ENCODE measurements around the gene OR6X1.

The OR6X1 gene

GRCh38 chr11:123796226-123796625 is 41.9 kb upstream of the OR6X1 start:
- H2AK5ac ChIP-seq (ENCODE audit: low read length, severe bottlenecking): no peak overlapping the region
- no peak overlapping the region for H2BK120ac ChIP-seq (ENCODE audit: low read depth, low read length)
- H2BK15ac ChIP-seq (ENCODE audit: low read depth, poor library complexity, severe bottlenecking): no peak overlapping the region
- WGBS: 93% methylated on average over 1 of the region's 1 CpG
- peaks cover 8% of the 10 kb centered on the region for H3K9me3 ChIP-seq (ENCODE audit: control insufficient read depth, low read length)
- H3K23ac ChIP-seq (ENCODE audit: low read length in 2 of 2): no peak overlapping the region
- H3K36me3 ChIP-seq (ENCODE audit: control insufficient read depth in 1 of 2, insufficient read depth in 2 of 2, low read depth in 1 of 2, low read length in 2 of 2): no peaks in the 10 kb centered on the region
- H3K14ac ChIP-seq (ENCODE audit: low read length in 2 of 2): no peak overlapping the region
- no peak overlapping the region for H3K18ac ChIP-seq (ENCODE audit: low read depth in 1 of 2, low read length in 2 of 2)
- H3K4me2 ChIP-seq (ENCODE audit: low read length, poor library complexity, severe bottlenecking): no peak overlapping the region
- H2AFZ ChIP-seq (ENCODE audit: low read depth, low read length): no peak overlapping the region
- no peak overlapping the region for H4K8ac ChIP-seq (ENCODE audit: low read length)
- no peak overlapping the region for H2BK12ac ChIP-seq (ENCODE audit: low read length in 2 of 2)
- H2BK5ac ChIP-seq (ENCODE audit: low read depth, low read length, poor library complexity, severe bottlenecking): no peak overlapping the region
- no peak overlapping the region for H3K4me3 ChIP-seq (ENCODE audit: insufficient read depth in 1 of 2, low read depth in 1 of 2, low read length in 2 of 2)
- no peak for DNase-seq
- H3K27me3 ChIP-seq (ENCODE audit: control insufficient read depth in 1 of 2, insufficient read depth in 1 of 2, low read length in 2 of 2): no peaks in the 10 kb centered on the region
- no peak overlapping the region for H4K91ac ChIP-seq (ENCODE audit: low read length)
- no peaks in the 10 kb centered on the region for H3K4me1 ChIP-seq (ENCODE audit: control insufficient read depth, insufficient read depth, low read depth, low read length)
- H3K27ac ChIP-seq (ENCODE audit: low read length, poor library complexity, severe bottlenecking): no peak overlapping the region
- no peak overlapping the region for H3K4ac ChIP-seq (ENCODE audit: low read depth in 1 of 2, low read length in 2 of 2)
- no peak overlapping the region for H3K9ac ChIP-seq (ENCODE audit: low read length)
- no peaks in the 10 kb centered on the region for H3K79me1 ChIP-seq (replicated peaks; ENCODE audit: low read length, poor library complexity, severe bottlenecking)

- Histone ChIP-seq H3K23ac (ENCODE audit: low read length in 2 of 2) (no peak overlapping the region), H3K27me3 (ENCODE audit: control insufficient read depth in 1 of 2, insufficient read depth in 1 of 2, low read length in 2 of 2) (no peaks in the 10 kb centered on the region)
Observed at GRCh38 chr11:123783536-123783935, 29.2 kb upstream of the OR6X1 start.

GRCh38 chr11:123778511-123778910 is 24.2 kb upstream of the OR6X1 start:
- no peak overlapping the region for H3K23ac ChIP-seq (ENCODE audit: low read length in 2 of 2)
- no peak overlapping the region for H2BK15ac ChIP-seq (ENCODE audit: low read depth, poor library complexity, severe bottlenecking)
- no peak overlapping the region for H2BK12ac ChIP-seq (ENCODE audit: low read length in 2 of 2)
- H3K27me3 ChIP-seq (ENCODE audit: control insufficient read depth in 1 of 2, insufficient read depth in 1 of 2, low read length in 2 of 2): no peaks in the 10 kb centered on the region
- H4K8ac ChIP-seq (ENCODE audit: low read length): no peak overlapping the region
- no peaks in the 10 kb centered on the region for H3K4me1 ChIP-seq (ENCODE audit: control insufficient read depth, insufficient read depth, low read depth, low read length)
- no peaks in the 10 kb centered on the region for H3K79me1 ChIP-seq (replicated peaks; ENCODE audit: low read length, poor library complexity, severe bottlenecking)
- H3K27ac ChIP-seq (ENCODE audit: low read length, poor library complexity, severe bottlenecking): no peak overlapping the region
- H3K9me3 ChIP-seq (ENCODE audit: control insufficient read depth, low read length): no peaks in the 10 kb centered on the region
- 90% methylated on average over 1 of the region's 1 CpG for WGBS
- H3K18ac ChIP-seq (ENCODE audit: low read depth in 1 of 2, low read length in 2 of 2): no peak overlapping the region
- H3K9ac ChIP-seq (ENCODE audit: low read length): no peak overlapping the region
- no peak overlapping the region for H2BK5ac ChIP-seq (ENCODE audit: low read depth, low read length, poor library complexity, severe bottlenecking)
- no peak overlapping the region for H3K4me3 ChIP-seq (ENCODE audit: insufficient read depth in 1 of 2, low read depth in 1 of 2, low read length in 2 of 2)
- H2BK120ac ChIP-seq (ENCODE audit: low read depth, low read length): no peak overlapping the region
- no peak overlapping the region for H2AK5ac ChIP-seq (ENCODE audit: low read length, severe bottlenecking)
- no peak for DNase-seq
- H3K36me3 ChIP-seq (ENCODE audit: control insufficient read depth in 1 of 2, insufficient read depth in 2 of 2, low read depth in 1 of 2, low read length in 2 of 2): no peaks in the 10 kb centered on the region
- H3K4ac ChIP-seq (ENCODE audit: low read depth in 1 of 2, low read length in 2 of 2): no peak overlapping the region
- no peak overlapping the region for H3K4me2 ChIP-seq (ENCODE audit: low read length, poor library complexity, severe bottlenecking)
- H3K14ac ChIP-seq (ENCODE audit: low read length in 2 of 2): no peak overlapping the region
- H4K91ac ChIP-seq (ENCODE audit: low read length): no peak overlapping the region
- H2AFZ ChIP-seq (ENCODE audit: low read depth, low read length): no peak overlapping the region

More at GRCh38 chr11:123783536-123783935, 29.2 kb upstream of the OR6X1 start:
- Histone ChIP-seq H2BK5ac (ENCODE audit: low read depth, low read length, poor library complexity, severe bottlenecking) (no peak overlapping the region), H4K8ac (ENCODE audit: low read length) (no peak overlapping the region), H3K79me1 (replicated peaks; ENCODE audit: low read length, poor library complexity, severe bottlenecking) (no peaks in the 10 kb centered on the region), H3K4me3 (ENCODE audit: insufficient read depth in 1 of 2, low read depth in 1 of 2, low read length in 2 of 2) (no peak overlapping the region), H2AK5ac (ENCODE audit: low read length, severe bottlenecking) (no peak overlapping the region), H3K9ac (ENCODE audit: low read length) (no peak overlapping the region), H3K4ac (ENCODE audit: low read depth in 1 of 2, low read length in 2 of 2) (no peak overlapping the region), H3K9me3 (ENCODE audit: control insufficient read depth, low read length) (peaks cover 3% of the 10 kb centered on the region), H3K4me1 (ENCODE audit: control insufficient read depth, insufficient read depth, low read depth, low read length) (no peaks in the 10 kb centered on the region), H3K14ac (ENCODE audit: low read length in 2 of 2) (no peak overlapping the region), H2BK120ac (ENCODE audit: low read depth, low read length) (no peak overlapping the region), H2BK15ac (ENCODE audit: low read depth, poor library complexity, severe bottlenecking) (no peak overlapping the region), H3K27ac (ENCODE audit: low read length, poor library complexity, severe bottlenecking) (no peak overlapping the region), H2AFZ (ENCODE audit: low read depth, low read length) (no peak overlapping the region), H3K4me2 (ENCODE audit: low read length, poor library complexity, severe bottlenecking) (no peak overlapping the region), H3K18ac (ENCODE audit: low read depth in 1 of 2, low read length in 2 of 2) (no peak overlapping the region), H3K36me3 (ENCODE audit: control insufficient read depth in 1 of 2, insufficient read depth in 2 of 2, low read depth in 1 of 2, low read length in 2 of 2) (no peaks in the 10 kb centered on the region), H2BK12ac (ENCODE audit: low read length in 2 of 2) (no peak overlapping the region), H4K91ac (ENCODE audit: low read length) (no peak overlapping the region)
- 83% methylated on average over 1 of the region's 1 CpG for whole genome bisulfite sequencing
- no peak for DNase-seq

GRCh38 chr11:123775715-123776549 is 21.6 kb upstream of the OR6X1 start:
- Histone ChIP-seq H3K14ac (ENCODE audit: low read length in 2 of 2) (no peak overlapping the region), H2AK5ac (ENCODE audit: low read length, severe bottlenecking) (no peak overlapping the region), H2BK12ac (ENCODE audit: low read length in 2 of 2) (no peak overlapping the region), H3K4me1 (ENCODE audit: control insufficient read depth, insufficient read depth, low read depth, low read length) (no peaks in the 10 kb centered on the region), H2AFZ (ENCODE audit: low read depth, low read length) (no peak overlapping the region), H3K4ac (ENCODE audit: low read depth in 1 of 2, low read length in 2 of 2) (no peak overlapping the region), H4K91ac (ENCODE audit: low read length) (no peak overlapping the region), H2BK15ac (ENCODE audit: low read depth, poor library complexity, severe bottlenecking) (no peak overlapping the region), H3K4me2 (ENCODE audit: low read length, poor library complexity, severe bottlenecking) (no peak overlapping the region), H2BK120ac (ENCODE audit: low read depth, low read length) (no peak overlapping the region), H3K23ac (ENCODE audit: low read length in 2 of 2) (no peak overlapping the region), H3K27ac (ENCODE audit: low read length, poor library complexity, severe bottlenecking) (no peak overlapping the region), H3K27me3 (ENCODE audit: control insufficient read depth in 1 of 2, insufficient read depth in 1 of 2, low read length in 2 of 2) (no peaks in the 10 kb centered on the region), H2BK5ac (ENCODE audit: low read depth, low read length, poor library complexity, severe bottlenecking) (no peak overlapping the region), H3K9me3 (ENCODE audit: control insufficient read depth, low read length) (no peaks in the 10 kb centered on the region), H3K36me3 (ENCODE audit: control insufficient read depth in 1 of 2, insufficient read depth in 2 of 2, low read depth in 1 of 2, low read length in 2 of 2) (no peaks in the 10 kb centered on the region), H4K8ac (ENCODE audit: low read length) (no peak overlapping the region), H3K18ac (ENCODE audit: low read depth in 1 of 2, low read length in 2 of 2) (no peak overlapping the region), H3K9ac (ENCODE audit: low read length) (no peak overlapping the region), H3K79me1 (replicated peaks; ENCODE audit: low read length, poor library complexity, severe bottlenecking) (no peaks in the 10 kb centered on the region), H3K4me3 (ENCODE audit: insufficient read depth in 1 of 2, low read depth in 1 of 2, low read length in 2 of 2) (no peak overlapping the region)
- 47% methylated on average over 3 of the region's 4 CpGs for WGBS
- DNase-seq: no peak
